ENCODE measurements around the gene SPHK2. TPM values are rescaled to one million over a fixed set of nuclear protein-coding genes. Genes with fewer than 3 reads are reported as not detected.

SPHK2 gene
- polyA plus RNA-seq, 3 donors = 8.5 to 9.4 (median 9.1) TPM

DNA sequence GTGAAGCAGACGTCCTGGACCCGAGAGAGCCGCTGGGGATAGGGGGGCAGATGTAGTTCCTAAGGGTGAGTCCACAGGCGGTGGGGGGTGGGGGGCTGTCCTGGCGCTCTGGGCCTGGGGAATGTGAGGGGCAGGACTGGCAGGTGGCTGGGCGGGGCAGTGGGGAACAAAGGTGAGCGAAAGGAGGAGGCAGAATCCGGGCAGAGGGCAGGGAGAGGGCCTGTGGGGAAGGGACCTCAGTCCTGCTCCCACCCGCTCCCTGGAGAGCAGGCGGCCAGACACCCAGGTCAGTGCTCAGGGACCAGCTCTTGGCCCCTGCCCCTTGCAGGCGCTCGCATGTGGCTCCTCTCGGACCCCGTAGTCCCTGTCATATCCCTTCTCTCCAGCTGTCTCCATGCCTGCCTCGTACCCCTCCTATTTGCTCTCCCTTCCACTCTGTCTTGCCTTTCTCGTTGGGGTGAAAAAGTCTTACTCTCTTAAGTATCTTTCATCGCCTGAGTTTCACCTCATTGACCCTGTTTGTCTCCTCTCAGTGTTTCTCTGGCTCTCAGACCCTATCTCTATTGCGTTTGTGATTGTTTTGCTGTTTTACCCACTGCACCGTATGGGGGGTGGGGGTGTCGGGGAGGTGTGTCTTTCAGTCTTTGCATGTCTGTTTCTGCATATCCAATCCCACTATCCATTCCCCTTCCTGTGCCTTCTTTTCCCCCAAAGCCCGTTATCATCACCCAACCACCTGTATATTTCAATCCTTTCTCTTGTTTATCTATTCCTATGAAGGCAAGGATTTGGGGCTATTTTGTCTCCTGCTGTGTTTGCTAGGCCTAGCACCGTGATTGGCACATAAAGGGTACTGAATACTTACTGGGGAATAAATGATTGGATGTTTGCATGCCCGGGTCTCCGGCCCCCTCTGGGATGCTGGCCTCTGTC lies 5.8 kb downstream of the SPHK2 start:
- Histone ChIP-seq H3K4me3 (replicated peaks in 1 of 3; ENCODE audit: low read depth in 2 of 3, low read length in 3 of 3) (peak overlapping the region in 1 of 3 experiments; percentile 62), H3K79me2 (ENCODE audit: insufficient read depth, low read length) (peaks cover 24% of the 10 kb centered on the region), H3K27ac (ENCODE audit: low read depth in 1 of 2, low read length in 2 of 2) (no peak overlapping the region), H3K4me1 (ENCODE audit: control insufficient read depth in 1 of 2, insufficient read depth in 2 of 2, low read length in 2 of 2) (peaks cover 64 to 70% of the 10 kb centered on the region in 2 donors), H2AFZ (ENCODE audit: insufficient read depth, low read depth, low read length, poor library complexity, severe bottlenecking) (no peak overlapping the region), H3K9me3 (replicated peaks in 1 of 2; ENCODE audit: control insufficient read depth in 1 of 2, insufficient read depth in 1 of 2, low read length in 2 of 2) (no peaks in the 10 kb centered on the region), H4K20me1 (ENCODE audit: insufficient read depth, low read length) (peaks cover 24% of the 10 kb centered on the region), H3K36me3 (replicated peaks in 1 of 2; ENCODE audit: control insufficient read depth in 1 of 2, insufficient read depth in 2 of 2, low read length in 2 of 2) (peaks cover 9 to 32% of the 10 kb centered on the region in 2 donors), H3K27me3 (ENCODE audit: control insufficient read depth in 2 of 2, insufficient read depth in 2 of 2, low read length in 2 of 2) (no peaks in the 10 kb centered on the region), H3K4me2 (replicated peaks; ENCODE audit: extremely low read depth, low read length, poor library complexity, severe bottlenecking) (peak overlapping the region; percentile 77), H3K9ac (ENCODE audit: insufficient read depth, low read length, poor library complexity, severe bottlenecking) (no peak overlapping the region)
- peaks cover 0 to 3% (median 0%) of the 10 kb centered on the region in 7 donors for H3K9me3 Mint-ChIP-seq
- TF ChIP-seq, protein P1, sequence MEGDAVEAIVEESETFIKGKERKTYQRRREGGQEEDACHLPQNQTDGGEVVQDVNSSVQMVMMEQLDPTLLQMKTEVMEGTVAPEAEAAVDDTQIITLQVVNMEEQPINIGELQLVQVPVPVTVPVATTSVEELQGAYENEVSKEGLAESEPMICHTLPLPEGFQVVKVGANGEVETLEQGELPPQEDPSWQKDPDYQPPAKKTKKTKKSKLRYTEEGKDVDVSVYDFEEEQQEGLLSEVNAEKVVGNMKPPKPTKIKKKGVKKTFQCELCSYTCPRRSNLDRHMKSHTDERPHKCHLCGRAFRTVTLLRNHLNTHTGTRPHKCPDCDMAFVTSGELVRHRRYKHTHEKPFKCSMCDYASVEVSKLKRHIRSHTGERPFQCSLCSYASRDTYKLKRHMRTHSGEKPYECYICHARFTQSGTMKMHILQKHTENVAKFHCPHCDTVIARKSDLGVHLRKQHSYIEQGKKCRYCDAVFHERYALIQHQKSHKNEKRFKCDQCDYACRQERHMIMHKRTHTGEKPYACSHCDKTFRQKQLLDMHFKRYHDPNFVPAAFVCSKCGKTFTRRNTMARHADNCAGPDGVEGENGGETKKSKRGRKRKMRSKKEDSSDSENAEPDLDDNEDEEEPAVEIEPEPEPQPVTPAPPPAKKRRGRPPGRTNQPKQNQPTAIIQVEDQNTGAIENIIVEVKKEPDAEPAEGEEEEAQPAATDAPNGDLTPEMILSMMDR (IDR thresholded peaks at IDR 0.05) = no peak
- peak overlapping the region in 6 of 7 donors; percentile 37 to 97 (median 67) for H3K27ac Mint-ChIP-seq
- intact Hi-C loops (cut with micrococcal nuclease) = no loop called here
- H3K27me3 Mint-ChIP-seq (ENCODE audit: low read depth in 3 of 3) = no peaks in the 10 kb centered on the region
- peak overlapping the region in 1 of 2 donors; percentile 48 for H3K4me3 Mint-ChIP-seq
- peaks cover 16 to 31% of the 10 kb centered on the region in 2 donors for H3K36me3 Mint-ChIP-seq
- H3K4me1 Mint-ChIP-seq = peaks cover 49% of the 10 kb centered on the region
- peak in 1 of 3 donors; percentile 8 for DNase-seq
- 77% methylated on average over 18 of the region's 24 CpGs for WGBS (ENCODE audit: insufficient coverage)

DNA sequence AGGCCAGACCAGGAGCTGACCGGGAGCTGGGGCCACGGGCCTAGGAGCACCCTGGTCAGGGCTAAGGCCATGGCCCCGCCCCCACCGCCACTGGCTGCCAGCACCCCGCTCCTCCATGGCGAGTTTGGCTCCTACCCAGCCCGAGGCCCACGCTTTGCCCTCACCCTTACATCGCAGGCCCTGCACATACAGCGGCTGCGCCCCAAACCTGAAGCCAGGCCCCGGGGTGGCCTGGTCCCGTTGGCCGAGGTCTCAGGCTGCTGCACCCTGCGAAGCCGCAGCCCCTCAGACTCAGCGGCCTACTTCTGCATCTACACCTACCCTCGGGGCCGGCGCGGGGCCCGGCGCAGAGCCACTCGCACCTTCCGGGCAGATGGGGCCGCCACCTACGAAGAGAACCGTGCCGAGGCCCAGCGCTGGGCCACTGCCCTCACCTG lies 6.6 kb downstream of the SPHK2 start:
- Histone ChIP-seq H4K20me1 (ENCODE audit: insufficient read depth, low read length) (peaks cover 32% of the 10 kb centered on the region), H3K27me3 (ENCODE audit: control insufficient read depth in 2 of 2, insufficient read depth in 2 of 2, low read length in 2 of 2) (no peaks in the 10 kb centered on the region), H3K4me2 (replicated peaks; ENCODE audit: extremely low read depth, low read length, poor library complexity, severe bottlenecking) (no peak overlapping the region), H3K9ac (ENCODE audit: insufficient read depth, low read length, poor library complexity, severe bottlenecking) (no peak overlapping the region), H3K4me1 (ENCODE audit: control insufficient read depth in 1 of 2, insufficient read depth in 2 of 2, low read length in 2 of 2) (peaks cover 64 to 70% of the 10 kb centered on the region in 2 donors), H3K79me2 (ENCODE audit: insufficient read depth, low read length) (peaks cover 16% of the 10 kb centered on the region), H3K27ac (ENCODE audit: low read depth in 1 of 2, low read length in 2 of 2) (no peak overlapping the region), H3K36me3 (replicated peaks in 1 of 2; ENCODE audit: control insufficient read depth in 1 of 2, insufficient read depth in 2 of 2, low read length in 2 of 2) (peaks cover 12 to 32% of the 10 kb centered on the region in 2 donors), H2AFZ (ENCODE audit: insufficient read depth, low read depth, low read length, poor library complexity, severe bottlenecking) (no peak overlapping the region), H3K9me3 (replicated peaks in 1 of 2; ENCODE audit: control insufficient read depth in 1 of 2, insufficient read depth in 1 of 2, low read length in 2 of 2) (no peaks in the 10 kb centered on the region), H3K4me3 (replicated peaks in 1 of 3; ENCODE audit: low read depth in 2 of 3, low read length in 3 of 3) (no peak overlapping the region)
- H3K36me3 Mint-ChIP-seq = peaks cover 19 to 36% of the 10 kb centered on the region in 2 donors
- H3K4me3 Mint-ChIP-seq = no peak overlapping the region
- TF ChIP-seq, protein P1 (IDR thresholded peaks at IDR 0.05) = no peak
- DNase-seq = no peak
- H3K9me3 Mint-ChIP-seq = peaks cover 0 to 3% (median 0%) of the 10 kb centered on the region in 7 donors
- no peaks in the 10 kb centered on the region for H3K27me3 Mint-ChIP-seq (ENCODE audit: low read depth in 3 of 3)
- intact Hi-C loops (cut with micrococcal nuclease) = no loop called here
- H3K27ac Mint-ChIP-seq = no peak overlapping the region
- peaks cover 54% of the 10 kb centered on the region for H3K4me1 Mint-ChIP-seq
- 94% methylated on average over 26 of the region's 30 CpGs for WGBS (ENCODE audit: insufficient coverage)
